Ascending aorta (tissue), 2 donors: ENCODE data around the gene PLCB1. TPM values are rescaled to one million over a fixed set of nuclear protein-coding genes. Genes with fewer than 3 reads are reported as not detected.
A peak's percentile ranks its signal among the peaks of the same experiment; 100 is the strongest.

Experiments used
- DNase-seq, 2 donors: peaks; one replicate each; pipeline ENCODE4 v3.0.0-alpha.2; 2019; ENCODE audit warnings: low spot score in 2 of 2
- H3K27ac ChIP-seq, 2 donors: fragments of 200-600 bp; sonication (generic); one replicate each; pipeline ENCODE4 v1.5.1; 2016 to 2017; ENCODE audit warnings: mild to moderate bottlenecking in 1 of 2
- H3K27me3 ChIP-seq: fragments of 200-600 bp; sonication (generic); one replicate; pipeline ENCODE4 v1.5.1; 2017
- H3K36me3 ChIP-seq, 2 donors: fragments of 200-600 bp; sonication (generic); one replicate each; pipeline ENCODE4 v1.5.1; 2016
- H3K4me1 ChIP-seq, 2 donors: fragments of 200-600 bp; sonication (generic); one replicate each; pipeline ENCODE4 v1.5.1; 2016 to 2017; ENCODE audit warnings: mild to moderate bottlenecking in 1 of 2
- H3K4me3 ChIP-seq, 2 donors: fragments of 200-600 bp; sonication (generic); one replicate each; pipeline ENCODE4 v1.5.1; 2016 to 2017; ENCODE audit warnings: mild to moderate bottlenecking in 1 of 2
- H3K9me3 ChIP-seq, 2 donors: fragments of 200-600 bp; sonication (generic); one replicate each; pipeline ENCODE4 v1.5.1; 2016
- intact Hi-C: fragments of 100-400 bp; cut with DNase I; formaldehyde crosslinking; loops from one replicate; pipeline ENCODE4 v1.15.1; 2023
- total RNA-seq: library from RNA; depleted of rRNA; stranded (reverse); fragments of >200 nt; gene quantifications from one replicate; pipeline ENCODE4 v1.1.0, GENCODE V29; 2016
- TF ChIP-seq, protein P1 (sequence below), 3 experiments: fragments of 200-600 bp in 2 of 3; fragments of 450-650 bp in 1 of 3; sonication (generic) in 2 of 3; IDR thresholded peaks; one replicate each; pipeline ENCODE4 v1.5.1; 2016 to 2019; ENCODE audit warnings: antibody characterized with exemption in 3 of 3, mild to moderate bottlenecking in 1 of 3, moderate library complexity in 1 of 3

Gene PLCB1
- total RNA-seq, 1 donor from 2014 or later = 22.9 TPM

- intact Hi-C loops = loop anchor here (1.0 to 5.0 kb wide), 3 partner anchors 590 to 785 kb away; partner anchors contain the start of gene PLCB1
Observed at GRCh38 chr20:8722277-8722928, 590.3 kb downstream of the PLCB1 start.

DNA sequence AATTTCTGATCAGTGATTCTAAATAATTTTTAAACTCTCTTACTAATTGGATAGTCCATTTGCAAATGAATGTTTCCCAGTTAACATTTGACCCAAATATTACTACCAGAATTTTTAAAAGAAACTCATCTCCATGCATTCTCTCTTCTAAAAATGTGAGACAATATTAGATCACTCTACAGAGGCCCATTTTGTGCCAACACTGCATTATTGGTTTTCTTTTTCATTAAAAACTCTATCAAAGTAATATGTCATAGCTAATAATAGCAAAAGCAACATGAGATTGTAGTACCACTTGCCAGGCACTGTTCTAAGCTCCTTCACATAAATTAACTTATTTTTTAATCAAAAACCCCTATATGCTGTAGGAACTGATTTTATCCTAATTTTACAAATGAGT lies 591.2 kb downstream of the PLCB1 start:
- no peaks in the 10 kb centered on the region for H3K9me3 ChIP-seq
- no peak for DNase-seq
- H3K4me1 ChIP-seq = no peaks in the 10 kb centered on the region
- no peak overlapping the region for H3K4me3 ChIP-seq
- TF ChIP-seq, protein P1, sequence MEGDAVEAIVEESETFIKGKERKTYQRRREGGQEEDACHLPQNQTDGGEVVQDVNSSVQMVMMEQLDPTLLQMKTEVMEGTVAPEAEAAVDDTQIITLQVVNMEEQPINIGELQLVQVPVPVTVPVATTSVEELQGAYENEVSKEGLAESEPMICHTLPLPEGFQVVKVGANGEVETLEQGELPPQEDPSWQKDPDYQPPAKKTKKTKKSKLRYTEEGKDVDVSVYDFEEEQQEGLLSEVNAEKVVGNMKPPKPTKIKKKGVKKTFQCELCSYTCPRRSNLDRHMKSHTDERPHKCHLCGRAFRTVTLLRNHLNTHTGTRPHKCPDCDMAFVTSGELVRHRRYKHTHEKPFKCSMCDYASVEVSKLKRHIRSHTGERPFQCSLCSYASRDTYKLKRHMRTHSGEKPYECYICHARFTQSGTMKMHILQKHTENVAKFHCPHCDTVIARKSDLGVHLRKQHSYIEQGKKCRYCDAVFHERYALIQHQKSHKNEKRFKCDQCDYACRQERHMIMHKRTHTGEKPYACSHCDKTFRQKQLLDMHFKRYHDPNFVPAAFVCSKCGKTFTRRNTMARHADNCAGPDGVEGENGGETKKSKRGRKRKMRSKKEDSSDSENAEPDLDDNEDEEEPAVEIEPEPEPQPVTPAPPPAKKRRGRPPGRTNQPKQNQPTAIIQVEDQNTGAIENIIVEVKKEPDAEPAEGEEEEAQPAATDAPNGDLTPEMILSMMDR (IDR thresholded peaks at IDR 0.05) = no peak
- H3K27ac ChIP-seq = no peak overlapping the region
- H3K27me3 ChIP-seq = no peaks in the 10 kb centered on the region
- intact Hi-C loops = loop anchor here (2.0 to 5.0 kb wide), 2 partner anchors 590 to 786 kb away; partner anchors contain the start of gene PLCB1
- H3K36me3 ChIP-seq = no peaks in the 10 kb centered on the region

More at GRCh38 chr20:8722277-8722928, 590.3 kb downstream of the PLCB1 start:
- Histone ChIP-seq H3K27ac (no peak overlapping the region), H3K27me3 (no peaks in the 10 kb centered on the region), H3K9me3 (no peaks in the 10 kb centered on the region), H3K4me1 (no peaks in the 10 kb centered on the region), H3K36me3 (no peaks in the 10 kb centered on the region), H3K4me3 (no peak overlapping the region)
- TF ChIP-seq, protein P1 (IDR thresholded peaks at IDR 0.05) = peak; percentile 53 to 73 (median 58)
- DNase-seq = no peak

DNA sequence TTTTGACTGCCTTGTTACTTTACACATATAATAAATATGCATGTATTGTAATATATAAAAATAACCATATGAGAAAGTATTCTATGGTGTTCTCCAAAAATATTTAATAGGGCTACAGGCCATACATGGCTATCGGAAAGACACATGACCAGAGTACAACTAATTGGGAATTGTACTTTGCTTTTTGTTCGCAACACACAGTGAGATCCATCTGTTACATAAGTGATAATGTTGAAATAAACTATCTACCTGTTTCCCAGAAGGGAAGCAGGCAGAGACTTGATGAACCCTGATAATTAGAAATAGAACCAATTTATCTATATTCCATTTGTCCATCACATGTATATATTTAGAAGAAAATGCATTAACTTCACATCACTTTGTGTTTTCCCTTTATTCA lies 592.8 kb downstream of the PLCB1 start:
- intact Hi-C loops = loop anchor here (5.0 kb wide), 1 partner anchor 788 kb away; no protein-coding TSS in a partner anchor
- Histone ChIP-seq H3K9me3 (no peaks in the 10 kb centered on the region), H3K27me3 (no peaks in the 10 kb centered on the region), H3K4me1 (no peaks in the 10 kb centered on the region), H3K4me3 (no peak overlapping the region), H3K27ac (no peak overlapping the region), H3K36me3 (no peaks in the 10 kb centered on the region)
- TF ChIP-seq, protein P1 (IDR thresholded peaks at IDR 0.05) = no peak
- no peak for DNase-seq

- H3K27ac ChIP-seq = no peak overlapping the region
- no peaks in the 10 kb centered on the region for H3K36me3 ChIP-seq
- H3K27me3 ChIP-seq = no peaks in the 10 kb centered on the region
- no peaks in the 10 kb centered on the region for H3K9me3 ChIP-seq
- DNase-seq = no peak
- H3K4me1 ChIP-seq = no peaks in the 10 kb centered on the region
- intact Hi-C loops = no loop called here
- H3K4me3 ChIP-seq = no peak overlapping the region
- TF ChIP-seq, protein P1 (IDR thresholded peaks at IDR 0.05) = no peak
Observed at GRCh38 chr20:8726460-8726859, 594.4 kb downstream of the PLCB1 start.

- H3K36me3 ChIP-seq = no peaks in the 10 kb centered on the region
- no peaks in the 10 kb centered on the region for H3K9me3 ChIP-seq
- intact Hi-C loops = no loop called here
- no peaks in the 10 kb centered on the region for H3K27me3 ChIP-seq
- no peak overlapping the region for H3K27ac ChIP-seq
- TF ChIP-seq, protein P1 (IDR thresholded peaks at IDR 0.05) = no peak
- no peaks in the 10 kb centered on the region for H3K4me1 ChIP-seq
- H3K4me3 ChIP-seq = no peak overlapping the region
- no peak for DNase-seq
Observed at GRCh38 chr20:8735014-8735413, 602.9 kb downstream of the PLCB1 start.
